ENCODE data around the gene NHP2.
"Not testable (repeated sequence)": the region's sequence is repeated elsewhere in the genome, so short reads cannot be mapped to it uniquely, and the experiment has no call there.

NHP2 gene

GRCh38 chr5:178153530-178154340 is at the start of gene NHP2:
NHP2 (minus strand) TSS chr5:178153885; CDS start chr5:178153817, 68 bp downstream.
- peak; percentile 86 for DNase-seq

- no peak for DNase-seq
Observed at GRCh38 chr5:178202541-178202940, 48.9 kb upstream of the NHP2 start.

DNA sequence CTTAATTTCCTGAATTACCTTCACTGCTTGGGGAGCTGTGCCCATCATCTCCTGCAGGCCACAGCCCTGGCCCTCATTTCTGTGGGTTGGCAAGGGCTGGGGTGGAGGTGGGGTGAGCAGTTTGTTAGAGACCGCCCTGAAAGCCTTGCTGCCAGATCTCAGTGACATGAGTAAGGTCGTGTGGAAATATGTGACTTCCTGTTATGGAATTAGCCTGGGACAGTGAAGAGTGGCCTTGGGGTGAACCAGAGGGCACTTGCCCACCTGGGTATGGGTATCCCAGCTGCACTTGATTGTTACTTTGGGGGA is 48.2 kb upstream of the NHP2 start:
- DNase-seq, result no peak

- DNase-seq, result no peak
Observed at GRCh38 chr5:178201221-178201926, 47.7 kb upstream of the NHP2 start.

GRCh38 chr5:178199581-178200434 is 46.1 kb upstream of the NHP2 start:
- no peak for DNase-seq

GRCh38 chr5:178198706-178199105 is 45.0 kb upstream of the NHP2 start:
- no peak for DNase-seq

DNA sequence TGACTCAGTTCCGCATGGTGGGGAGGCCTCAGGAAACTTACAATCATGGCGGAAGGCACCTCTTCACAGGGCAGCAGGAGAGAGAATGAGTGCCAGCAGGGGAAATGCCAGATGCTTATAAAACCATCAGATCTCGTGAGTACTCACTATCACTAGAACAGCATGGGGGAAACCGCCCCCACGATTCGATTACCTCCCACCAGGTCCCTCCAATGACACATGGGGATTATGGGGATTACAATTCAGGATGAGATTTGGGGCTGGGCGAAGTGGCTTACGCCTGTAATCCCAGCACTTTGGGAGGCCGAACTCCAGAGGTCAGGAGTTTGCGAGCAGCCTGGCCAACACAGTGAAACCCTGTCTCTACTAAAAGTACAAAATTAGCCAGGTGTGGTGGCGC is 44.5 kb upstream of the NHP2 start:
- not testable (repeated sequence) for DNase-seq

GRCh38 chr5:178196986-178197385 is 43.3 kb upstream of the NHP2 start:
- no peak for DNase-seq

GRCh38 chr5:178196281-178196812 is 42.7 kb upstream of the NHP2 start:
- no peak for DNase-seq

DNA sequence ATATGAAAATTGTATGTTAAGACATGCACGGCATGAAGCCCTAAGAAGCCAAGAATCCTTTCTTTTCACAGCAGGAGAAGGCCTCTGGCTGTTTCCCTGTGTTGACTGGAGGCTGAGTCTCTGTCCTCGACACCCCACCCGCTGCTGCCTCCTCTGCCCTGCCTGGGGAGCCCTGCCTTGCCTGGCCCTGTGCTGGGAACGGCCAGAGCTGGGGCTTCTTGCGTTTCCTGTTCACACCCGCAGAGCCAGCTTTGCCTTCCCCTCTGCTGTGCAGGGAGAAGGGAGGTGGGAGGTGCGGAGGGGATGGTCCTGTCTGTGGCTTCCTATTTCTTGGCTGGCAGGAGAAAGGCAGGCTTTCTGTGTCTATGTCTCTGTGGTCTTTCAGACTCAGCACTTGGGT is 40.3 kb upstream of the NHP2 start:
- no peak for DNase-seq

DNA sequence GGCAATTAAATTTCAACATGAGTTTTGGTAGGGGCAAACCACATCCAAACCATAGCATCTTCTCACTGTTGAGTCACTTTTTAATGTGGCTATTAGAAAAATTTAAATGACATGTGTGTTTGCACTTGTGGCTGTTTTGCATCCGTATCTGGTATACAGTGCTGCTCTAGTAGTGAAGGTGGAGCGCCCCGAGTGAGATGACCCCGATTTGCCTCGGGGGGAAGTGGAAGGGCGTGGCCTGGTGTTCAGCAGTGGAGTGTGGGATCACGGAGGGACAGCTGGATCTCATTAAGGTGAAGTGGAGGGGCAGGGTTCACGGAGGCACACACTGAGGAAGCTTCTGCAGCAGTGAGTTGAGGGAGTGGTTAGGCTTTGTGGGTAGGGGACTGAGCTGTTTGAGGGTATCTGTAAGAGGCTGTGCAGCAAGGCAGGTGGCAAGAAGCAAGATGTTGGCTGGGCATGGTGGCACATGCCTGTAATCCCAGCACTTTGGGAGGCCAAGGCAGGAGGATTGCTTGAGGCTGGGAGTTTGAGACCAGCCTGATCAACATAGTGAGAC is 39.6 kb upstream of the NHP2 start:
- DNase-seq, result no peak

GRCh38 chr5:178192787-178193186 is 39.1 kb upstream of the NHP2 start:
- DNase-seq, result no peak

GRCh38 chr5:178192244-178192643 is 38.6 kb upstream of the NHP2 start:
- DNase-seq, result no peak

- DNase-seq, result no peak
Observed at GRCh38 chr5:178191661-178192060, 38.0 kb upstream of the NHP2 start.

- DNase-seq, result no peak
Observed at GRCh38 chr5:178189433-178189832, 35.7 kb upstream of the NHP2 start.

GRCh38 chr5:178187014-178187413 is 33.3 kb upstream of the NHP2 start, which contains the start of gene GMCL2:
GMCL2 (minus strand) TSS chr5:178187371; CDS start chr5:178187299, 72 bp downstream.
- no peak for DNase-seq

DNA sequence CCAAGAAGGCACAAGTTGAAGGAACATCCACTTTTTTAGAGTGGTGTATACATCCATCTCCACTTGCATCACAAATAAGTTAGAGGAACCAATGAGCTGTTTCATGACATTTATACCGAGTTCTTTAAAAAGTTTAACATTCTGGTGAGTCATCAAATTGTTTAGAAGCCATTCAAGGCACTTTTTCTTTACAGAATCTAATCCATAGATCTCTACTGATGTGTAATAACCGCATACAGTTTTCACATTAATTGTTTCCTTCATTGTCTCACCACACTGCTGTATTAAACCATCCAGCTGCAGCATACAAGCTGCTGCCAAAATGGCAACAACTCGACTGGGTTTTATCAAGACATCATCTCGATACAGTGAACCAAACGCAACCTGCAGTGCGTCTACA is 32.7 kb upstream of the NHP2 start:
- DNase-seq, result no peak

- no peak for DNase-seq
Observed at GRCh38 chr5:178182158-178182876, 28.6 kb upstream of the NHP2 start.

DNA sequence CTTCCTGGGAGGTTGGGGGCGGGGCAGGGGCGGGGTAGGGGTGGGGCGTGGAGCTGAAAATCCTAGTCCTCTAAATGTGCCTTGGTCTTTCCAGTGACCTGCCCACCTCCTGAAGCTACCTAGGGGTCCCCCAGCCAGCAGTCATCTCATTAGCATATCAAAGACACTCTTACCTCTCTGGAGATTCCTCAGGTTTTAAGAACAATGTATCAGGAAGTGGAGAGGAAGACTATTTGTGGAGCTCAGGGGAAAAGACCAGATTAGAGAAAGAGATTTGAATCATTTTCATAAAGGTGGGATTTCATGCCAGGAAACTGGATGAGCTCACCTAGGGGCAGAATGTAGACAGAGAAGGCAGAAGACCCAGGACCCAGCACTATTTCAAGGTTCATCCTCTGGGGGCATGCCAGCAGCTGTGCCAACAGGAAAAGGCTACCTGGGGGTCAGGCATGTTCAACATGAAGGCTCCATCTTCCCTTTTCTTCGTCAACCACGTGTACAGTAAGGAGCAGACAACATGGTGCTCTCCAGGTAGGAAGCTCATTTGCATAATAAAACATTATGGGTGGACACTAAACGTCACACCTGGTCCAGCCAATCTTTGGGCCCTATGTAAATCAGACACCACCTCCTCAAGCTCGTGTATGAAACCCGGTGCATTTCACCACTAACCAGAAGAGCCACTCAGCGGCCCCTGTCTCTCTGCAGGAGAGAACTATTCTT is 26.6 kb upstream of the NHP2 start:
- no peak for DNase-seq

GRCh38 chr5:178177569-178177968 is 23.9 kb upstream of the NHP2 start:
- no peak for DNase-seq

DNA sequence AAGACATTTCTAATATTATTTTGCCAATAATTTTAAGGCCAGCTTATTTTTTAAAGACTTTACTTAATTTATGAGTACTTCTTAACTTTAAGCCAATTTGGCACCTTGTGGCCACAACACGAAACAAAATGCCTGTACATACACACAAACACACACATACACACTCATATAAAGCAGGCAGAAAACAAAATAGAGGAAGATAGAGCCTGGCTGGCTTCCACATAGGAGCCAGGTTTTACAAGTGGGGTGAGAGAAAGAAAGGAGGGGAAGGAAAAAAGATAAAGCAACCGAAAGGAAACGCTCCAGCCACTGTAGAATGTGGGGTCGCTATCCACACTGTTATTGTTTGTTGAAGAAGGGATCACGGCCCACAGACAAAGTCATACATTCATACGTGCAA is 23.1 kb upstream of the NHP2 start:
- no peak for DNase-seq

GRCh38 chr5:178174456-178174855 is 20.8 kb upstream of the NHP2 start:
- no peak for DNase-seq

Data from DMS153 (cell line).